Femur (tissue), 1 donor: ENCODE data around the gene NBPF1.
"Not testable (repeated sequence)": the region's sequence is repeated elsewhere in the genome, so short reads cannot be mapped to it uniquely, and the experiment has no call there.

ENCODE experiments used
- DNase-seq: peaks from one replicate; pipeline ENCODE4 v3.0.0-alpha.2; 2017

NBPF1 gene

DNA sequence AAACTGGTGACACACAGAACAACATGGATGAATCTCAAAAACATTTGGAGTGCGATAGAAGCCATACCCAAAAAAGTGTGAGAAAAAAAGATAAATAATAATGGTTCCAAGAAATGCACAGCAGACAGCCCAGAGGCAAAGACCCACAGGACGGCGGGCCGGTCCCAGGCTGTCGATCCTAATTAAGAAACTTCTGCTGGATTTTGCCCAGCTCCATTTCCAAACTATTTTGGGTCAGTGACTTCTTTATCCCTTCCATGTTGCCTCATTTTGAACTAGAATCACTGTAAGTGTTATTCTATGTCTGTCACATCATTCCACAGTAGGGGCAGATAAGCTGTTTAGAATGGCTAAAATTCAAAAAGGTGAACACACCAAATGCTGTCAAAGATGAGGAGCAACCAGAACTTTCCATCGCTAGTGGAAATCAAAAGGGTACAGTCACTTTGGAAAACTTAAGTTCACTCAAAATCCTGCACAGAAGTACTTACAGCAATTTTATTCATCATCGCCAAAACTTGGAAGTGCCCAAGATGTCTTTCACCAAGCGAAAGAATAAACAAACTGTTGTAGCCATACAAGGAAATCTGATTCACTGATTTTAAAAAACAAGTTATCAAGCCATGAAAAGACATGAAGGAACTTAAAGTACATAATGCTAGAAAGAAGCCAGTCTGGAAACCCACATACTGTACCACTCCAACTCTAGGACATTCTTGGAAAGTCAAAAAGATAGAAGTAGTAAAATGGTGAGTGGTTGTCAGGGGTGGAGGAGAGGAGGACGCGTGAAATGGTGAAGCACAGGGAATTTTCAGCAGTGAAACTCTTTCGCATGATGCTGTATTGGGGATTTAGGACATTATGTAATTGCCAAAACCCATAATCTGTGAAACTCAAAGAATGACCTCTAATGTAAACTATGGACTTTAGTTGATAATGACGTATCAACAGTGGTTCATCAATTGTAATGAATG lies 7.5 kb downstream of the NBPF1 start:
- no peak for DNase-seq

GRCh38 chr1:16605213-16605525 lies 8.2 kb downstream of the NBPF1 start:
- DNase-seq: no peak

GRCh38 chr1:16604514-16605212 lies 8.7 kb downstream of the NBPF1 start:
- not testable (repeated sequence) for DNase-seq

GRCh38 chr1:16603623-16604022 lies 9.7 kb downstream of the NBPF1 start:
- DNase-seq: not testable (repeated sequence)

DNA sequence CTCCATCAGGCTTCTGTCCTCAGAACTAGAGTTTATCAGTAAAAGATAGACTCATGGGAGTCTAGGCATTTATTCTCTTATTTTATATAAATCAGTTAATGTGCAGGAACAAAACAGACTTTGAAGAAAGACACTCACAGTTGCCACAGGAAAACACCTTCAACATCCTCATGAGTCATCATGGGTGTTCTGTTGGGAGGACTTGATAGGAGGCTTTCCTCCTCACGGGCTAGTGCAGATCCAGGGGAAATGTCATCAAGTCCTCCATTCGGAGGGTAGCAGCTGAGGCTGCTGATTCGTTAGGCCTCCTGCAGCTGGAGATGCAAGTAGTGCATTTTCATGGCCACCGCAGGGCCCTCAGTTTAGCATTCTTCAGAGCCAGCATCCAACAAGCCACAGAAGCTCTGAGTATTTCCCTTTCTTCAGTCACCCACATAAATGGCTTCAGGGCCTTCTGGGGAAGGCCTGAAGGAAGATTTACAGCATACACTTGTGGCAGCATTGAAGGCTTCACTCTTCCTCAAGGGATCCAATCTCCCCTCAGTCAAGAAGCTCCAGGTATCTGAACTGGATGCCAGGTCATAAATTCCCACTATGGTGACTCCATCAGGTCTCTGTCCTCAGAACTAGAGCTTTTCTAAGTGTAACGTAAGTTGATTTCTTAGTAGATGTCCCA lies 10.9 kb downstream of the NBPF1 start:
- not testable (repeated sequence) for DNase-seq

- DNase-seq: not testable (repeated sequence)
These were observed 12.2 kb downstream of the NBPF1 start for GRCh38 chr1:16600855-16601786.

DNA sequence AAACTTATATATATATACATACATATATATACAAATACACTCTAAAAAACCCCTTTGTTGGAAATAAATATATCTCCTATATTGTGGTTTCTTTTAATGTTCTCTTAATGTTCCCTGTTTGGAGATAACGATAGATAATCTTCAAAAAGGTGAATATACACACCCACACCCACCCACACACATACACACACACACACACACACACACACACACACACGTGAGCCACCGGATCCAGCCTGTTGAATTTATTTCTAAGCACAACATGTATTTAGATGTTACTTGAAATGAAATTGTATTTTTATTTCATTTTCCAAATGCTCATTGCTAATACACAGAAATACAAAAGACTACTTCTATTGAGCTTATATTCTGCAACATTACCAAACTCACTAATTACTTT lies 14.0 kb downstream of the NBPF1 start:
- DNase-seq: not testable (repeated sequence)

DNA sequence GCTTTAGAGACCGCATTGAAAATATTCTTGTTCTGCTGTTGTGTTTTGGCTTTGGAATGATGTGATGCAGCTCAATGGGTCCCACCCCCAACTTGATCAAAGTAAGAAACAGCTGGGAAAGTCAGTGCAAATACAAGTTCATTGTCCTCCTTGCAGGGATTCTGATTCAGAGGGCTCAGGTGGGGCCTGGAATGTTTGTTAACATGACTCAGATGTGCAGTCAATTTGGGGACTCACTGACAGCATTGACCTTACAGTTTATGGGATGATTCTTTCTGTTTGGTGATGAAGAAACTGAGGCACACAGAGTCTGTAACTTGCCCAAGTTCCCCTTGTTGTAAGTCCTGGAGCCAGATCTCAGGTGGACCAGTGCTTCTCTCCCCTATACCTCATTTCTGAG lies 18.1 kb downstream of the NBPF1 start:
- DNase-seq: not testable (repeated sequence)

- DNase-seq: not testable (repeated sequence)
These were observed 21.5 kb downstream of the NBPF1 start for GRCh38 chr1:16591845-16592244.

DNA sequence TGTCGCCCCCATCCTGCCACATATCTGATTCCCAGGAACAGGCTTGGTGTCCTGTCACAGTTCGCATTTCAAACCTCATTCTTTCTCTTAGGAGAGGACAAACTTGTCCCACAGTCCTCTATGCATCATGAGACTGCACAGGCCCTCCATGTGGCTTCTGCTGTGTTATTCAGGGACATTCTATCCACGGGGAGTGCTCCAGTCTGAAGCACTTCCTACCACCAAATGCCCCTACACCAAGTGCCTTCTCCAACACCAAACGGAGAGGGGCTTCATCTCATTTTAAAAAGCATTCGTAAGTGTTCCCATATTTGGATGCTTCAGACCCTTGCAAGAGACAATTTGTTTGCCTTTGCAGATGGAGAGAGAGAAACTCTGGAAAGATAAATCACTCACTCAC lies 25.3 kb downstream of the NBPF1 start:
- peak; percentile 20 for DNase-seq

GRCh38 chr1:16587639-16588038 lies 25.7 kb downstream of the NBPF1 start:
- not testable (repeated sequence) for DNase-seq

- not testable (repeated sequence) for DNase-seq
These were observed 48.0 kb downstream of the NBPF1 start for GRCh38 chr1:16565324-16565723.

DNA sequence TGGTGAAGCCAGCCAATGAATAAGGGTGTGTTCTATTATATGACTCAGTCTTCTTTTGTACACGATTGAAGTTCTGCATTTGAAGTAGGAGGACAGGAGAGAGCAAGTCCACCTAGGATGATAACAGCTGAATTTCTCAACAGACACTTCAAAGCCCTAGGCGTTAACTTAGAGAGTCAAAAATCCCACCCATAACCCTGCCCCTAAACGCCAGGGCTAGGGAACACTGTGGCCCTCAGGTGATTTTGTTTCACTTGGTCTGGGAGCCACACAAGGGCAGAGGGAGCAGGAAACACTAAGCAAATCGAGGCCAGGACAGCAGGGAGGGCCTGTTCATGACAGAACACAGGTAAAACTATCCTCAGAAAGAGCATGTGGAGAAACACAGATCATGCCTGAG lies 52.3 kb downstream of the NBPF1 start:
- not testable (repeated sequence) for DNase-seq

- not testable (repeated sequence) for DNase-seq
These were observed 52.9 kb downstream of the NBPF1 start for GRCh38 chr1:16560498-16560897.

DNA sequence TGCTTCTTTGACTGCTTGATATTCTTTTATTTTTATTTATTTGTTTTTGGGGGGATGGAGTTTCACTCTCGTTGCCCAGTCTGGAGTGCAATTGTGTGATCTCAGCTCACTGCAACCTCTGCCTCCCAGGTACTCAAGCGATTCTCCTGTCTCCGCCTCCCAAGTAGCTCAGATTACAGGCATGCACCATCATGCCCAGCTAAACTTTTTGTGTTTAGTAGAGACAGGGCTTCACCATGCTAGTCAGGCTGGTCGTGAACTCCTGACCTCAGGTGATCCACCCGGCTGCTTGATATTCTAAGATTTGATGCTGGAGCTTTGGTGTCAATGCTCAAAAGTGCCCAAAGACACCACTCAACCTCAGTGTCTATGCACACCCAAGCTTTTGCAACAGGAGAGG lies 53.7 kb downstream of the NBPF1 start:
- DNase-seq: not testable (repeated sequence)

- not testable (repeated sequence) for DNase-seq
These were observed 56.3 kb downstream of the NBPF1 start for GRCh38 chr1:16557034-16557433.

GRCh38 chr1:16553244-16553643 lies 60.1 kb downstream of the NBPF1 start:
- DNase-seq: not testable (repeated sequence)

GRCh38 chr1:16550212-16550918 lies 63.0 kb downstream of the NBPF1 start:
- not testable (repeated sequence) for DNase-seq

DNA sequence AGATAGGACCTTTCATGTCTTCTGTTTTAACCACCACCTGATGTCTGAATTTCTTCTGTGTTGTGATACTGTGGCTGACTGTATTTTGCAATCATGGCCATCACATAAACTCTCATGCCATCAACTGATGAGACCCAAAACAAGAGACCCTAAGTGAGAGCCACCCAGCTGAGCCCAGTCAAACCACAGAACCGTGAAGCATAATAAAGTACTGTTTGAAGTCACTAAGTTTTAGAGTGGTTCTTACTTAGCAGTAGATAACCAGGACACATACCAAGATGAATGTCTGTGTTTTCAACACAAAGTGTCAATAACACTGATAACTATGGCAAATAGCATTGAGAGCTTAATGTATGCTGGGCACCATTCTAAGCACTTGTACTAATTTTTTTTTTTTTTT lies 63.8 kb downstream of the NBPF1 start:
- DNase-seq: not testable (repeated sequence)

DNA sequence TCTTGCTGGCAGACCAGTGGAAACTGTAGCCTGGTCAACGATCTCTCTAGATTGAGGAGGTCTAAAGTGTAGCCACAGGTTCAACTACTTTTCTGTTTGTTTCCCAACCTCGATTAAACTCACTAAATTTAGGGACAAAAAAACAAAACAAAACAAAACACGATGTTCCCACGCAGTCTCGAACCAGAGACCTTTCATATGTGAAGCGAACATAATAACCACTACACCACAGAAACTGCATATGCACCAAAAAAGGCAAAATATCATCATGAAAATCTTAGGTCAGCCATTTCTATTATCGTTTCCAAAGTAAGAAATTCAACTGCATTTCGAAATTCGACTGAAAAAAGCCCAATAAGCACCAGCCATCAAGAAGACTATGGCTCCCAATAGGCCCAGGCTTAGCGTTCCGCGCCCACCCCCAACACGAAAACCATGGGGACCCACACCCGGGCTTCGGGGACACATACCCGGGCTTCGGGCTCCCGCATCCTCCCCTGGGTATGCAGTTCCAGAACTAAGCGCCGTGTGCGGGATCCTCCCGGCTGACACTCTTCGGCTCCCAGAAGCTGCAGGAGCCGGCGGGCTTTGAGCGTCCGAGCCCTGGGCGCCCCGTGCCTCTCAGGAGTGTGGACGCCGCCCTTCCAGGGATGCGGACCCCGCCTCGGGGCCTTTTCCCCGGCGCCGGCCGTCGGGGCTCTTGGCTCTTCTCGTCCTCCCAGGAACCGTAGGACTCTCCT lies 65.7 kb downstream of the NBPF1 start:
- DNase-seq: not testable (repeated sequence)

- DNase-seq: peak; percentile 28
These were observed 67.7 kb downstream of the NBPF1 start for GRCh38 chr1:16545682-16546095.
